ENCODE measurements around the gene MOCS1. TPM values are rescaled to one million over a fixed set of nuclear protein-coding genes. Genes with fewer than 3 reads are reported as not detected.

MOCS1 gene
- total RNA-seq, 4 donors from 2014 or later = 52.0 to 128 (median 81.1) TPM

GRCh38 chr6:39973661-39974060 is 39.4 kb upstream of the MOCS1 start:
- TF ChIP-seq CTCF (IDR thresholded peaks at IDR 0.05; ENCODE audit: low read depth) = no peak

GRCh38 chr6:39965751-39966150 is 31.5 kb upstream of the MOCS1 start:
- TF ChIP-seq CTCF (IDR thresholded peaks at IDR 0.05; ENCODE audit: low read depth) = no peak

GRCh38 chr6:39964530-39964929 is 30.3 kb upstream of the MOCS1 start:
- no peak for TF ChIP-seq CTCF (IDR thresholded peaks at IDR 0.05; ENCODE audit: low read depth)

- TF ChIP-seq CTCF (IDR thresholded peaks at IDR 0.05; ENCODE audit: low read depth) = no peak
These were observed 29.8 kb upstream of the MOCS1 start for GRCh38 chr6:39964094-39964493.

- TF ChIP-seq CTCF (IDR thresholded peaks at IDR 0.05; ENCODE audit: low read depth) = no peak
These were observed 28.6 kb upstream of the MOCS1 start for GRCh38 chr6:39962831-39963230.

- TF ChIP-seq CTCF (IDR thresholded peaks at IDR 0.05; ENCODE audit: low read depth) = no peak
These were observed 26.9 kb upstream of the MOCS1 start for GRCh38 chr6:39961178-39961577.

GRCh38 chr6:39958947-39959346 is 24.7 kb upstream of the MOCS1 start:
- TF ChIP-seq CTCF (IDR thresholded peaks at IDR 0.05; ENCODE audit: low read depth) = no peak
